WTC11 (cell line): ENCODE data around the gene CDCA5. TPM values are rescaled to one million over a fixed set of nuclear protein-coding genes. Genes with fewer than 3 reads are reported as not detected.

Source experiments
- ATF1 ChIP-seq: sonication (generic); formaldehyde crosslinking; IDR thresholded peaks from 2 replicates; pipeline ENCODE4 v1.8.1; 2023; ENCODE audit warnings: mild to moderate bottlenecking, moderate library complexity, missing genetic modification reagents
- CREB1 ChIP-seq: sonication (generic); formaldehyde crosslinking; IDR thresholded peaks from 2 replicates; pipeline ENCODE4 v1.8.0; 2023; ENCODE audit warnings: mild to moderate bottlenecking, missing genetic modification reagents
- EMX1 ChIP-seq: fragments of 250-450 bp; sonication (Bioruptor Pico); IDR thresholded peaks from 2 replicates; pipeline ENCODE4 v1.8.0; 2021; ENCODE audit warnings: mild to moderate bottlenecking
- ESRRA ChIP-seq: sonication (generic); formaldehyde crosslinking; IDR thresholded peaks from 2 replicates; pipeline ENCODE4 v1.8.1; 2022; ENCODE audit warnings: mild to moderate bottlenecking, missing genetic modification reagents, borderline replicate concordance
- FOXJ3 ChIP-seq: sonication (generic); formaldehyde crosslinking; IDR thresholded peaks from 2 replicates; pipeline ENCODE4 v1.9.0; 2021; ENCODE audit warnings: missing genetic modification reagents, mild to moderate bottlenecking, borderline replicate concordance
- FOXK1 ChIP-seq: sonication (generic); formaldehyde crosslinking; IDR thresholded peaks from 2 replicates; pipeline ENCODE4 v1.8.0; 2022; ENCODE audit warnings: mild to moderate bottlenecking, moderate library complexity, missing genetic modification reagents
- FOXP1 ChIP-seq: sonication (generic); formaldehyde crosslinking; IDR thresholded peaks from 2 replicates; pipeline ENCODE4 v1.8.0; 2022; ENCODE audit warnings: missing genetic modification reagents, mild to moderate bottlenecking, moderate library complexity, borderline replicate concordance
- GRHL2 ChIP-seq: fragments of 250-450 bp; sonication (Bioruptor Pico); IDR thresholded peaks from 2 replicates; pipeline ENCODE4 v1.8.0; 2022; ENCODE audit warnings: mild to moderate bottlenecking, moderate library complexity; ENCODE audit not compliant: insufficient replicate concordance, severe bottlenecking
- JAZF1 ChIP-seq: fragments of 250-450 bp; sonication (Bioruptor Pico); IDR thresholded peaks from 2 replicates; pipeline ENCODE4 v1.9.0; 2021; ENCODE audit warnings: moderate library complexity, mild to moderate bottlenecking, inconsistent platforms
- MYBL2 ChIP-seq: sonication (generic); formaldehyde crosslinking; IDR thresholded peaks from 2 replicates; pipeline ENCODE4 v1.8.1; 2023; ENCODE audit warnings: mild to moderate bottlenecking, moderate library complexity, missing genetic modification reagents
- NFE2L1 ChIP-seq: sonication (generic); formaldehyde crosslinking; IDR thresholded peaks from 2 replicates; pipeline ENCODE4 v1.8.1; 2023; ENCODE audit warnings: missing genetic modification reagents
- NFYB ChIP-seq: sonication (generic); formaldehyde crosslinking; conservative IDR thresholded peaks from 2 replicates; pipeline ENCODE4 v1.8.0; 2022; ENCODE audit warnings: low read depth, missing genetic modification reagents
- NR3C1 ChIP-seq: sonication (generic); formaldehyde crosslinking; conservative IDR thresholded peaks from 2 replicates; pipeline ENCODE4 v1.8.1; 2023; ENCODE audit warnings: low read depth, mild to moderate bottlenecking, missing genetic modification reagents
- PRRX2 ChIP-seq: fragments of 250-450 bp; sonication (Bioruptor Pico); IDR thresholded peaks from 2 replicates; pipeline ENCODE4 v1.8.0; 2021; ENCODE audit warnings: mild to moderate bottlenecking
- RORB ChIP-seq: fragments of 250-450 bp; sonication (Bioruptor Pico); IDR thresholded peaks from 2 replicates; pipeline ENCODE4 v1.9.0; 2021; ENCODE audit warnings: mild to moderate bottlenecking
- SMAD3 ChIP-seq: sonication (generic); formaldehyde crosslinking; IDR thresholded peaks from 2 replicates; pipeline ENCODE4 v1.8.0; 2022; ENCODE audit warnings: missing genetic modification reagents, mild to moderate bottlenecking, borderline replicate concordance
- TEAD1 ChIP-seq: sonication (generic); formaldehyde crosslinking; IDR thresholded peaks from 2 replicates; pipeline ENCODE4 v1.8.0; 2022; ENCODE audit warnings: mild to moderate bottlenecking, missing genetic modification reagents
- TP53 ChIP-seq: sonication (generic); formaldehyde crosslinking; IDR thresholded peaks from 2 replicates; pipeline ENCODE4 v1.8.1; 2023; ENCODE audit warnings: mild to moderate bottlenecking, missing genetic modification reagents
- ZNF396 ChIP-seq: fragments of 250-450 bp; sonication (Bioruptor Pico); IDR thresholded peaks from 2 replicates; pipeline ENCODE4 v1.8.0; 2021; ENCODE audit warnings: mild to moderate bottlenecking, moderate library complexity, borderline replicate concordance
- ZNF416 ChIP-seq: fragments of 250-450 bp; sonication (Bioruptor Pico); IDR thresholded peaks from 2 replicates; pipeline ENCODE4 v1.9.0; 2021; ENCODE audit warnings: mild to moderate bottlenecking, inconsistent platforms
- total RNA-seq: library from RNA; stranded (reverse); gene quantifications from 3 replicates; pipeline ENCODE4 v1.2.3, GENCODE V29; 2021
- TF ChIP-seq, protein P1 (sequence below): fragments of 250-450 bp; sonication (Bioruptor Pico); IDR thresholded peaks from 2 replicates; pipeline ENCODE4 v1.9.0; 2021; ENCODE audit warnings: moderate library complexity, mild to moderate bottlenecking, inconsistent platforms, borderline replicate concordance
- TF ChIP-seq, protein P2 (sequence below): sonication (generic); formaldehyde crosslinking; IDR thresholded peaks from 2 replicates; pipeline ENCODE4 v1.8.0; 2022; ENCODE audit warnings: mild to moderate bottlenecking, missing genetic modification reagents
- TF ChIP-seq, protein P3 (sequence below): fragments of 250-450 bp; sonication (Bioruptor Pico); IDR thresholded peaks from 2 replicates; pipeline ENCODE4 v1.8.0; 2021; ENCODE audit warnings: mild to moderate bottlenecking
- TF ChIP-seq, protein P4 (sequence below): sonication (generic); formaldehyde crosslinking; IDR thresholded peaks from 2 replicates; pipeline ENCODE4 v1.8.1; 2022; ENCODE audit warnings: mild to moderate bottlenecking, moderate library complexity, missing genetic modification reagents
- TF ChIP-seq, protein P5 (sequence below): fragments of 200-600 bp; IDR thresholded peaks from 2 replicates; pipeline ENCODE4 v1.8.0; 2022; ENCODE audit warnings: antibody characterized with exemption
- TF ChIP-seq, protein P6 (sequence below): sonication (generic); formaldehyde crosslinking; IDR thresholded peaks from 2 replicates; pipeline ENCODE4 v1.8.0; 2022; ENCODE audit warnings: missing genetic modification reagents
- TF ChIP-seq, protein P7 (sequence below): sonication (generic); formaldehyde crosslinking; IDR thresholded peaks from 2 replicates; pipeline ENCODE4 v1.8.1; 2023; ENCODE audit warnings: mild to moderate bottlenecking, missing genetic modification reagents, borderline replicate concordance

CDCA5 gene
- total RNA-seq, 1 experiment from 2014 or later = 95.9 TPM

DNA sequence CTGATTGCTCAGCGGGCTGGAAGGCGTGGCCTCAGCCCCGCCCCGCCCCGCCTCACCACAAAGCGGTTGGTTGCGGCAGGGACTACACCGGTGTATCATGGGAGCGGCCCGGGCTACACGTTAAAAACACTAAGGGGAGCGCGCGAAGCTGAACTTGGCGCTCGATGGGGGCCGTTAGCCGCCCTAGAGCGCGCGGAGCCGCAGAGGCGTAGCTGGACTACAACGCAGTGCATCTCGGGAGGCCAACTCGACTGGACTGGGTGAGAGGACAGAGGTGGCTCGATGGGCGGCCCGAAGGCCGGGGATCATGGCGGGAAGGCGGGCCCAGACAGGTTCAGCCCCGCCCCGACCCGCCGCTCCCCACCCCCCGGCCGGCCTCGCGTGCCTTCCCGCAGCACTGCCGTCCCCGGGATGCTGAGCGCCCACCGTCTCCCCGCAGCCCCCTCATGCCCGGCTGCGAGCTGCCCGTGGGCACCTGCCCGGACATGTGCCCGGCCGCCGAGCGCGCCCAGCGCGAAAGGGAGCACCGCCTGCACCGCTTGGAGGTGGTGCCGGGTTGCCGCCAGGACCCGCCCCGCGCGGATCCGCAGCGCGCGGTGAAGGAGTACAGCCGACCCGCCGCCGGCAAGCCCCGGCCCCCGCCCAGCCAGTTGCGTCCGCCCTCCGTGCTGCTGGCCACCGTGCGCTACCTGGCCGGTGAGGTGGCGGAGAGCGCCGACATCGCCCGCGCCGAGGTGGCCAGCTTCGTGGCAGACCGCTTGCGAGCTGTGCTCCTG is 42.8 kb downstream of the CDCA5 start, which contains the start of gene SAC3D1 (continued):
- no peak for TF ChIP-seq ZNF416
- TF ChIP-seq ZNF396 = no peak
- no peak for TF ChIP-seq CREB1 (CRISPR knock-in tag)
- TF ChIP-seq, protein P1, sequence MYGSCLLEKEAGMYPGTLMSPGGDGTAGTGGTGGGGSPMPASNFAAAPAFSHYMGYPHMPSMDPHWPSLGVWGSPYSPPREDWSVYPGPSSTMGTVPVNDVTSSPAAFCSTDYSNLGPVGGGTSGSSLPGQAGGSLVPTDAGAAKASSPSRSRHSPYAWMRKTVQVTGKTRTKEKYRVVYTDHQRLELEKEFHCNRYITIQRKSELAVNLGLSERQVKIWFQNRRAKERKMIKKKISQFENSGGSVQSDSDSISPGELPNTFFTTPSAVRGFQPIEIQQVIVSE = no peak
- TF ChIP-seq FOXK1 = peak; percentile 24
- TF ChIP-seq NR3C1 (CRISPR knock-in tag) = no peak; the same call in 1 of the 2 replicates
- TF ChIP-seq, protein P2, sequence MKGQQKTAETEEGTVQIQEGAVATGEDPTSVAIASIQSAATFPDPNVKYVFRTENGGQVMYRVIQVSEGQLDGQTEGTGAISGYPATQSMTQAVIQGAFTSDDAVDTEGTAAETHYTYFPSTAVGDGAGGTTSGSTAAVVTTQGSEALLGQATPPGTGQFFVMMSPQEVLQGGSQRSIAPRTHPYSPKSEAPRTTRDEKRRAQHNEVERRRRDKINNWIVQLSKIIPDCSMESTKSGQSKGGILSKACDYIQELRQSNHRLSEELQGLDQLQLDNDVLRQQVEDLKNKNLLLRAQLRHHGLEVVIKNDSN (CRISPR knock-in tag) = no peak
- TF ChIP-seq, protein P3, sequence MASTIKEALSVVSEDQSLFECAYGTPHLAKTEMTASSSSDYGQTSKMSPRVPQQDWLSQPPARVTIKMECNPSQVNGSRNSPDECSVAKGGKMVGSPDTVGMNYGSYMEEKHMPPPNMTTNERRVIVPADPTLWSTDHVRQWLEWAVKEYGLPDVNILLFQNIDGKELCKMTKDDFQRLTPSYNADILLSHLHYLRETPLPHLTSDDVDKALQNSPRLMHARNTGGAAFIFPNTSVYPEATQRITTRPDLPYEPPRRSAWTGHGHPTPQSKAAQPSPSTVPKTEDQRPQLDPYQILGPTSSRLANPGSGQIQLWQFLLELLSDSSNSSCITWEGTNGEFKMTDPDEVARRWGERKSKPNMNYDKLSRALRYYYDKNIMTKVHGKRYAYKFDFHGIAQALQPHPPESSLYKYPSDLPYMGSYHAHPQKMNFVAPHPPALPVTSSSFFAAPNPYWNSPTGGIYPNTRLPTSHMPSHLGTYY = no peak
- peak; percentile 17; the same call in 1 of the 2 replicates for TF ChIP-seq NFYB
- no peak for TF ChIP-seq JAZF1 (CRISPR knock-in tag)
- TF ChIP-seq SMAD3 (CRISPR knock-in tag) = no peak
- TF ChIP-seq, protein P4, sequence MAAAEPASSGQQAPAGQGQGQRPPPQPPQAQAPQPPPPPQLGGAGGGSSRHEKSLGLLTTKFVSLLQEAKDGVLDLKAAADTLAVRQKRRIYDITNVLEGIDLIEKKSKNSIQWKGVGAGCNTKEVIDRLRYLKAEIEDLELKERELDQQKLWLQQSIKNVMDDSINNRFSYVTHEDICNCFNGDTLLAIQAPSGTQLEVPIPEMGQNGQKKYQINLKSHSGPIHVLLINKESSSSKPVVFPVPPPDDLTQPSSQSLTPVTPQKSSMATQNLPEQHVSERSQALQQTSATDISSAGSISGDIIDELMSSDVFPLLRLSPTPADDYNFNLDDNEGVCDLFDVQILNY = peak; percentile 43
- TF ChIP-seq, protein P5, sequence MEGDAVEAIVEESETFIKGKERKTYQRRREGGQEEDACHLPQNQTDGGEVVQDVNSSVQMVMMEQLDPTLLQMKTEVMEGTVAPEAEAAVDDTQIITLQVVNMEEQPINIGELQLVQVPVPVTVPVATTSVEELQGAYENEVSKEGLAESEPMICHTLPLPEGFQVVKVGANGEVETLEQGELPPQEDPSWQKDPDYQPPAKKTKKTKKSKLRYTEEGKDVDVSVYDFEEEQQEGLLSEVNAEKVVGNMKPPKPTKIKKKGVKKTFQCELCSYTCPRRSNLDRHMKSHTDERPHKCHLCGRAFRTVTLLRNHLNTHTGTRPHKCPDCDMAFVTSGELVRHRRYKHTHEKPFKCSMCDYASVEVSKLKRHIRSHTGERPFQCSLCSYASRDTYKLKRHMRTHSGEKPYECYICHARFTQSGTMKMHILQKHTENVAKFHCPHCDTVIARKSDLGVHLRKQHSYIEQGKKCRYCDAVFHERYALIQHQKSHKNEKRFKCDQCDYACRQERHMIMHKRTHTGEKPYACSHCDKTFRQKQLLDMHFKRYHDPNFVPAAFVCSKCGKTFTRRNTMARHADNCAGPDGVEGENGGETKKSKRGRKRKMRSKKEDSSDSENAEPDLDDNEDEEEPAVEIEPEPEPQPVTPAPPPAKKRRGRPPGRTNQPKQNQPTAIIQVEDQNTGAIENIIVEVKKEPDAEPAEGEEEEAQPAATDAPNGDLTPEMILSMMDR = no peak
- no peak for TF ChIP-seq EMX1 (CRISPR knock-in tag)
- TF ChIP-seq GRHL2 = no peak
- no peak for TF ChIP-seq FOXJ3 (CRISPR knock-in tag)
- TF ChIP-seq, protein P6, sequence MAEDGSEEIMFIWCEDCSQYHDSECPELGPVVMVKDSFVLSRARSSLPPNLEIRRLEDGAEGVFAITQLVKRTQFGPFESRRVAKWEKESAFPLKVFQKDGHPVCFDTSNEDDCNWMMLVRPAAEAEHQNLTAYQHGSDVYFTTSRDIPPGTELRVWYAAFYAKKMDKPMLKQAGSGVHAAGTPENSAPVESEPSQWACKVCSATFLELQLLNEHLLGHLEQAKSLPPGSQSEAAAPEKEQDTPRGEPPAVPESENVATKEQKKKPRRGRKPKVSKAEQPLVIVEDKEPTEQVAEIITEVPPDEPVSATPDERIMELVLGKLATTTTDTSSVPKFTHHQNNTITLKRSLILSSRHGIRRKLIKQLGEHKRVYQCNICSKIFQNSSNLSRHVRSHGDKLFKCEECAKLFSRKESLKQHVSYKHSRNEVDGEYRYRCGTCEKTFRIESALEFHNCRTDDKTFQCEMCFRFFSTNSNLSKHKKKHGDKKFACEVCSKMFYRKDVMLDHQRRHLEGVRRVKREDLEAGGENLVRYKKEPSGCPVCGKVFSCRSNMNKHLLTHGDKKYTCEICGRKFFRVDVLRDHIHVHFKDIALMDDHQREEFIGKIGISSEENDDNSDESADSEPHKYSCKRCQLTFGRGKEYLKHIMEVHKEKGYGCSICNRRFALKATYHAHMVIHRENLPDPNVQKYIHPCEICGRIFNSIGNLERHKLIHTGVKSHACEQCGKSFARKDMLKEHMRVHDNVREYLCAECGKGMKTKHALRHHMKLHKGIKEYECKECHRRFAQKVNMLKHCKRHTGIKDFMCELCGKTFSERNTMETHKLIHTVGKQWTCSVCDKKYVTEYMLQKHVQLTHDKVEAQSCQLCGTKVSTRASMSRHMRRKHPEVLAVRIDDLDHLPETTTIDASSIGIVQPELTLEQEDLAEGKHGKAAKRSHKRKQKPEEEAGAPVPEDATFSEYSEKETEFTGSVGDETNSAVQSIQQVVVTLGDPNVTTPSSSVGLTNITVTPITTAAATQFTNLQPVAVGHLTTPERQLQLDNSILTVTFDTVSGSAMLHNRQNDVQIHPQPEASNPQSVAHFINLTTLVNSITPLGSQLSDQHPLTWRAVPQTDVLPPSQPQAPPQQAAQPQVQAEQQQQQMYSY (CRISPR knock-in tag) = 0 out of 2 replicates have a peak, but pooled peaks have one; percentile 20
- TF ChIP-seq TP53 (CRISPR knock-in tag) = peak; percentile 94
- no peak for TF ChIP-seq TEAD1 (CRISPR knock-in tag)
- TF ChIP-seq NFE2L1 = peak; percentile 31; the same call in 1 of the 2 replicates
- TF ChIP-seq RORB = no peak
- 0 out of 2 replicates have a peak, but pooled peaks have one; percentile 62 for TF ChIP-seq ESRRA (CRISPR knock-in tag)
- TF ChIP-seq, protein P7, sequence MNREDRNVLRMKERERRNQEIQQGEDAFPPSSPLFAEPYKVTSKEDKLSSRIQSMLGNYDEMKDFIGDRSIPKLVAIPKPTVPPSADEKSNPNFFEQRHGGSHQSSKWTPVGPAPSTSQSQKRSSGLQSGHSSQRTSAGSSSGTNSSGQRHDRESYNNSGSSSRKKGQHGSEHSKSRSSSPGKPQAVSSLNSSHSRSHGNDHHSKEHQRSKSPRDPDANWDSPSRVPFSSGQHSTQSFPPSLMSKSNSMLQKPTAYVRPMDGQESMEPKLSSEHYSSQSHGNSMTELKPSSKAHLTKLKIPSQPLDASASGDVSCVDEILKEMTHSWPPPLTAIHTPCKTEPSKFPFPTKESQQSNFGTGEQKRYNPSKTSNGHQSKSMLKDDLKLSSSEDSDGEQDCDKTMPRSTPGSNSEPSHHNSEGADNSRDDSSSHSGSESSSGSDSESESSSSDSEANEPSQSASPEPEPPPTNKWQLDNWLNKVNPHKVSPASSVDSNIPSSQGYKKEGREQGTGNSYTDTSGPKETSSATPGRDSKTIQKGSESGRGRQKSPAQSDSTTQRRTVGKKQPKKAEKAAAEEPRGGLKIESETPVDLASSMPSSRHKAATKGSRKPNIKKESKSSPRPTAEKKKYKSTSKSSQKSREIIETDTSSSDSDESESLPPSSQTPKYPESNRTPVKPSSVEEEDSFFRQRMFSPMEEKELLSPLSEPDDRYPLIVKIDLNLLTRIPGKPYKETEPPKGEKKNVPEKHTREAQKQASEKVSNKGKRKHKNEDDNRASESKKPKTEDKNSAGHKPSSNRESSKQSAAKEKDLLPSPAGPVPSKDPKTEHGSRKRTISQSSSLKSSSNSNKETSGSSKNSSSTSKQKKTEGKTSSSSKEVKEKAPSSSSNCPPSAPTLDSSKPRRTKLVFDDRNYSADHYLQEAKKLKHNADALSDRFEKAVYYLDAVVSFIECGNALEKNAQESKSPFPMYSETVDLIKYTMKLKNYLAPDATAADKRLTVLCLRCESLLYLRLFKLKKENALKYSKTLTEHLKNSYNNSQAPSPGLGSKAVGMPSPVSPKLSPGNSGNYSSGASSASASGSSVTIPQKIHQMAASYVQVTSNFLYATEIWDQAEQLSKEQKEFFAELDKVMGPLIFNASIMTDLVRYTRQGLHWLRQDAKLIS (CRISPR knock-in tag) = no peak
- TF ChIP-seq FOXP1 = peak; percentile 81
- 0 out of 2 replicates have a peak, but pooled peaks have one; percentile 25 for TF ChIP-seq PRRX2 (CRISPR knock-in tag)
- peak; percentile 90; the same call in 1 of the 2 replicates for TF ChIP-seq MYBL2 (CRISPR knock-in tag)
- TF ChIP-seq ATF1 (CRISPR knock-in tag) = 0 out of 2 replicates have a peak, but pooled peaks have one; percentile 60
